ENCODE data around the gene UBIAD1.

- TF ChIP-seq, protein P1, sequence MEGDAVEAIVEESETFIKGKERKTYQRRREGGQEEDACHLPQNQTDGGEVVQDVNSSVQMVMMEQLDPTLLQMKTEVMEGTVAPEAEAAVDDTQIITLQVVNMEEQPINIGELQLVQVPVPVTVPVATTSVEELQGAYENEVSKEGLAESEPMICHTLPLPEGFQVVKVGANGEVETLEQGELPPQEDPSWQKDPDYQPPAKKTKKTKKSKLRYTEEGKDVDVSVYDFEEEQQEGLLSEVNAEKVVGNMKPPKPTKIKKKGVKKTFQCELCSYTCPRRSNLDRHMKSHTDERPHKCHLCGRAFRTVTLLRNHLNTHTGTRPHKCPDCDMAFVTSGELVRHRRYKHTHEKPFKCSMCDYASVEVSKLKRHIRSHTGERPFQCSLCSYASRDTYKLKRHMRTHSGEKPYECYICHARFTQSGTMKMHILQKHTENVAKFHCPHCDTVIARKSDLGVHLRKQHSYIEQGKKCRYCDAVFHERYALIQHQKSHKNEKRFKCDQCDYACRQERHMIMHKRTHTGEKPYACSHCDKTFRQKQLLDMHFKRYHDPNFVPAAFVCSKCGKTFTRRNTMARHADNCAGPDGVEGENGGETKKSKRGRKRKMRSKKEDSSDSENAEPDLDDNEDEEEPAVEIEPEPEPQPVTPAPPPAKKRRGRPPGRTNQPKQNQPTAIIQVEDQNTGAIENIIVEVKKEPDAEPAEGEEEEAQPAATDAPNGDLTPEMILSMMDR (conservative IDR thresholded peaks at IDR 0.05; ENCODE audit: low read depth, low read length): no peak
- no peak for TF ChIP-seq EZH2 (IDR thresholded peaks at IDR 0.05; ENCODE audit: low read length, unreplicated experiment)
These were observed at the start of gene UBIAD1 for GRCh38 chr1:11272832-11273594.
